Keratinocyte (primary cell): ENCODE data around the gene TMEM221.

Experiments
- EZH2 ChIP-seq: IDR thresholded peaks from one replicate; pipeline ENCODE4 v1.6.1; 2012; ENCODE audit warnings: inconsistent platforms, mild to moderate bottlenecking, low read length, moderate library complexity
- TF ChIP-seq, protein P1 (sequence below), 3 experiments: IDR thresholded peaks in 1 of 3; conservative IDR thresholded peaks in 1 of 3; optimal IDR thresholded peaks in 1 of 3; 2 replicates in 2 of 3; 3 replicates in 1 of 3; pipeline versions ENCODE3 to v1.5.1; 2011; ENCODE audit warnings: low read length in 3 of 3, mild to moderate bottlenecking in 3 of 3, moderate library complexity in 2 of 3, control low read depth in 1 of 3, inconsistent platforms in 1 of 3; ENCODE audit not compliant: insufficient read depth in 2 of 3; ENCODE audit errors: extremely low read depth in 1 of 3

DNA sequence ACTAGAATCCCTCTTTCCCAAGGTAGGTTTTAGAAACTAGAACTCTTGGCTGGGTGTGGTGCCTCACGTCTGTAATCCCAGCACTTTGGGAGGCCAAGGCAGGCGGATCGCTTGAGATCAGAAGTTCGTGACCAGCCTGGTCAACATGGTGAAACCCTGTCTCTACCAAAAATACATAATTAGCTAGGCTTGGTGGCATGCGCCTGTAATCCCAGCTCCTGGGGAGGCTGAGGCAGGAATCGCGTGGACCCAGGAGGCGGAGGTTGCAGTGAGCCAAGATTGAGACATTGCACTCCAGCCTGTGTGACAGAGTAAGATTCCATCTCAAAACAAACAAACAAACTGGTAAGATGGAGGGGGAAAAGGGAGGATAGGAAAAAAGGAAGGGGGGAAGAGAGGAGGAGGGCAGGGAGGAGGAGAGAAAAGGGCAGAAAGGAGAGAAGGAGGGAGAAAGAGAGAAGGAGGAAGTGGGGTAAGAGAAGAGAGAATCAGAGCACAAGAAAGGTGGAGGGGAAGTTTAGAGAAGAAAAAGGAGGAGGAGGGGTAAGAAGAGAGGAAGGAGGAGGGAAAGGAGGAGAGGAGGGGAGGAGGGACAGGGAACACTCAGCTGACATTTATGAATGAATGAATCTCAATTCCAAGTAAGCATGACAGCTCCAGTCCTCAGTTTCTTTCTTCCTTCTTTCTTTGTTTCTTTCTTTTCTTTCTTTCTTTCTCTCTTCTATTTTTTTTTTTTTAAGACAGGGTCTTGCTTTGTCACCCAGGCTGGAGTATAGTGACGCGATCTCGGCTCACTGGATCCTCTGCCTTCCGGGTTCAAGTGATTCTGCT lies 19.2 kb upstream of the TMEM221 start:
- TF ChIP-seq, protein P1, sequence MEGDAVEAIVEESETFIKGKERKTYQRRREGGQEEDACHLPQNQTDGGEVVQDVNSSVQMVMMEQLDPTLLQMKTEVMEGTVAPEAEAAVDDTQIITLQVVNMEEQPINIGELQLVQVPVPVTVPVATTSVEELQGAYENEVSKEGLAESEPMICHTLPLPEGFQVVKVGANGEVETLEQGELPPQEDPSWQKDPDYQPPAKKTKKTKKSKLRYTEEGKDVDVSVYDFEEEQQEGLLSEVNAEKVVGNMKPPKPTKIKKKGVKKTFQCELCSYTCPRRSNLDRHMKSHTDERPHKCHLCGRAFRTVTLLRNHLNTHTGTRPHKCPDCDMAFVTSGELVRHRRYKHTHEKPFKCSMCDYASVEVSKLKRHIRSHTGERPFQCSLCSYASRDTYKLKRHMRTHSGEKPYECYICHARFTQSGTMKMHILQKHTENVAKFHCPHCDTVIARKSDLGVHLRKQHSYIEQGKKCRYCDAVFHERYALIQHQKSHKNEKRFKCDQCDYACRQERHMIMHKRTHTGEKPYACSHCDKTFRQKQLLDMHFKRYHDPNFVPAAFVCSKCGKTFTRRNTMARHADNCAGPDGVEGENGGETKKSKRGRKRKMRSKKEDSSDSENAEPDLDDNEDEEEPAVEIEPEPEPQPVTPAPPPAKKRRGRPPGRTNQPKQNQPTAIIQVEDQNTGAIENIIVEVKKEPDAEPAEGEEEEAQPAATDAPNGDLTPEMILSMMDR (optimal IDR thresholded peaks at IDR 0.05 in 1 of 3, IDR thresholded peaks at IDR 0.05 in 1 of 3, conservative IDR thresholded peaks at IDR 0.05 in 1 of 3; ENCODE audit: extremely low read depth in 1 of 3, insufficient read depth in 2 of 3, low read length in 3 of 3) = no peak
- TF ChIP-seq EZH2 = no peak
